ENCODE measurements around the gene PRR3. TPM values are rescaled to one million over a fixed set of nuclear protein-coding genes. Genes with fewer than 3 reads are reported as not detected.
A peak's percentile ranks its signal among the peaks of the same experiment; 100 is the strongest.

PRR3 gene
- total and polyA plus RNA-seq, 9 of the 15 experiments (the other 6 are each of a cell fraction or from before 2014, with no cell fraction given), result 23.5 to 59.6 (median 28.8) TPM

GRCh38 chr6:30556066-30556905 is 809 bp upstream of the PRR3 start, which contains the start of gene GNL1 (continued):
- TF ChIP-seq, protein P1, sequence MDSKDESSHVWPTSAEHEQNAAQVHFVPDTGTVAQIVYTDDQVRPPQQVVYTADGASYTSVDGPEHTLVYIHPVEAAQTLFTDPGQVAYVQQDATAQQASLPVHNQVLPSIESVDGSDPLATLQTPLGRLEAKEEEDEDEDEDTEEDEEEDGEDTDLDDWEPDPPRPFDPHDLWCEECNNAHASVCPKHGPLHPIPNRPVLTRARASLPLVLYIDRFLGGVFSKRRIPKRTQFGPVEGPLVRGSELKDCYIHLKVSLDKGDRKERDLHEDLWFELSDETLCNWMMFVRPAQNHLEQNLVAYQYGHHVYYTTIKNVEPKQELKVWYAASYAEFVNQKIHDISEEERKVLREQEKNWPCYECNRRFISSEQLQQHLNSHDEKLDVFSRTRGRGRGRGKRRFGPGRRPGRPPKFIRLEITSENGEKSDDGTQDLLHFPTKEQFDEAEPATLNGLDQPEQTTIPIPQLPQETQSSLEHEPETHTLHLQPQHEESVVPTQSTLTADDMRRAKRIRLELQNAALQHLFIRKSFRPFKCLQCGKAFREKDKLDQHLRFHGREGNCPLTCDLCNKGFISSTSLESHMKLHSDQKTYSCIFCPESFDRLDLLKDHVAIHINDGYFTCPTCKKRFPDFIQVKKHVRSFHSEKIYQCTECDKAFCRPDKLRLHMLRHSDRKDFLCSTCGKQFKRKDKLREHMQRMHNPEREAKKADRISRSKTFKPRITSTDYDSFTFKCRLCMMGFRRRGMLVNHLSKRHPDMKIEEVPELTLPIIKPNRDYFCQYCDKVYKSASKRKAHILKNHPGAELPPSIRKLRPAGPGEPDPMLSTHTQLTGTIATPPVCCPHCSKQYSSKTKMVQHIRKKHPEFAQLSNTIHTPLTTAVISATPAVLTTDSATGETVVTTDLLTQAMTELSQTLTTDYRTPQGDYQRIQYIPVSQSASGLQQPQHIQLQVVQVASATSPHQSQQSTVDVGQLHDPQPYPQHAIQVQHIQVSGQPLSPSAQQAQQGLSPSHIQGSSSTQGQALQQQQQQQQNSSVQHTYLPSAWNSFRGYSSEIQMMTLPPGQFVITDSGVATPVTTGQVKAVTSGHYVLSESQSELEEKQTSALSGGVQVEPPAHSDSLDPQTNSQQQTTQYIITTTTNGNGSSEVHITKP (IDR thresholded peaks at IDR 0.05; ENCODE audit: partially characterized antibody), result peak; percentile 99
- peak; percentile 97 for TF ChIP-seq BHLHE40 (IDR thresholded peaks at IDR 0.05; ENCODE audit: low read length)
- TF ChIP-seq ZNF740 (CRISPR knock-in tag; IDR thresholded peaks at IDR 0.05), result peak; percentile 31; the same call in 1 of the 2 replicates
- TF ChIP-seq ZNF740 (tag; IDR thresholded peaks at IDR 0.05), result peak in 1 of 2 experiments; percentile 78; a peak in 2 of 4 replicates
- TF ChIP-seq, protein P2, sequence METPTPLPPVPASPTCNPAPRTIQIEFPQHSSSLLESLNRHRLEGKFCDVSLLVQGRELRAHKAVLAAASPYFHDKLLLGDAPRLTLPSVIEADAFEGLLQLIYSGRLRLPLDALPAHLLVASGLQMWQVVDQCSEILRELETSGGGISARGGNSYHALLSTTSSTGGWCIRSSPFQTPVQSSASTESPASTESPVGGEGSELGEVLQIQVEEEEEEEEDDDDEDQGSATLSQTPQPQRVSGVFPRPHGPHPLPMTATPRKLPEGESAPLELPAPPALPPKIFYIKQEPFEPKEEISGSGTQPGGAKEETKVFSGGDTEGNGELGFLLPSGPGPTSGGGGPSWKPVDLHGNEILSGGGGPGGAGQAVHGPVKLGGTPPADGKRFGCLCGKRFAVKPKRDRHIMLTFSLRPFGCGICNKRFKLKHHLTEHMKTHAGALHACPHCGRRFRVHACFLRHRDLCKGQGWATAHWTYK (CRISPR knock-in tag; IDR thresholded peaks at IDR 0.05), result peak; percentile 80; the same call in 1 of the 2 replicates
- TF ChIP-seq ZEB2 (IDR thresholded peaks at IDR 0.05), result peak; percentile 96
- peak; percentile 84 for TF ChIP-seq SAP30 (IDR thresholded peaks at IDR 0.05; ENCODE audit: borderline replicate concordance, insufficient read depth, low read depth, low read length, poor library complexity, severe bottlenecking)
- no peak for TF ChIP-seq U2AF2 (optimal IDR thresholded peaks at IDR 0.05; ENCODE audit: low read depth, low read length)
- TF ChIP-seq BDP1 (IDR thresholded peaks at IDR 0.05; ENCODE audit: insufficient read depth, insufficient read length), result no peak
- no peak for TF ChIP-seq HDAC3 (IDR thresholded peaks at IDR 0.05; ENCODE audit: borderline replicate concordance, partially characterized antibody)
- TF ChIP-seq LCOR (CRISPR knock-in tag; IDR thresholded peaks at IDR 0.05), result peak; percentile 67
- TF ChIP-seq MEIS2 (IDR thresholded peaks at IDR 0.05; ENCODE audit: partially characterized antibody), result peak; percentile 73
- TF ChIP-seq NR2C2 (CRISPR knock-in tag; IDR thresholded peaks at IDR 0.05), result peak; percentile 94; the same call in 1 of the 2 replicates
- no peak for TF ChIP-seq NR2C2 (tag; IDR thresholded peaks at IDR 0.05)
- TF ChIP-seq CCAR2 (IDR thresholded peaks at IDR 0.05; ENCODE audit: low read depth, low read length), result no peak
- peak; percentile 28; the same call in 1 of the 2 replicates for TF ChIP-seq FOSL1 (tag; conservative IDR thresholded peaks at IDR 0.05)
- peak; percentile 75 for TF ChIP-seq TAF7 (tag; IDR thresholded peaks at IDR 0.05)
- TF ChIP-seq, protein P3, sequence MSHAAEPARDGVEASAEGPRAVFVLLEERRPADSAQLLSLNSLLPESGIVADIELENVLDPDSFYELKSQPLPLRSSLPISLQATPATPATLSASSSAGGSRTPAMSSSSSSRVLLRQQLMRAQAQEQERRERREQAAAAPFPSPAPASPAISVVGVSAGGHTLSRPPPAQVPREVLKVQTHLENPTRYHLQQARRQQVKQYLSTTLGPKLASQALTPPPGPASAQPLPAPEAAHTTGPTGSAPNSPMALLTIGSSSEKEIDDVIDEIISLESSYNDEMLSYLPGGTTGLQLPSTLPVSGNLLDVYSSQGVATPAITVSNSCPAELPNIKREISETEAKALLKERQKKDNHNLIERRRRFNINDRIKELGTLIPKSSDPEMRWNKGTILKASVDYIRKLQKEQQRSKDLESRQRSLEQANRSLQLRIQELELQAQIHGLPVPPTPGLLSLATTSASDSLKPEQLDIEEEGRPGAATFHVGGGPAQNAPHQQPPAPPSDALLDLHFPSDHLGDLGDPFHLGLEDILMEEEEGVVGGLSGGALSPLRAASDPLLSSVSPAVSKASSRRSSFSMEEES (CRISPR knock-in tag; IDR thresholded peaks at IDR 0.05), result no peak
- TF ChIP-seq RCOR1 (IDR thresholded peaks at IDR 0.05; ENCODE audit: borderline replicate concordance in 1 of 2, low read depth in 2 of 2, low read length in 2 of 2), result peak in 1 of 2 experiments; percentile 73; a peak in 2 of 4 replicates
